Measurements from ENCODE around the gene CYP2A7. TPM values are rescaled to one million over a fixed set of nuclear protein-coding genes. Genes with fewer than 3 reads are reported as not detected.
A peak's percentile ranks its signal among the peaks of the same experiment; 100 is the strongest.
"Not testable (repeated sequence)": the region's sequence is repeated elsewhere in the genome, so short reads cannot be mapped to it uniquely, and the experiment has no call there.

The CYP2A7 gene
- total RNA-seq, 4 donors from 2014 or later = not detected

GRCh38 chr19:40921005-40921897 is 39.2 kb upstream of the CYP2A7 start:
- intact Hi-C loops (cut with DNase I) = no loop called here
- H3K36me3 ChIP-seq = no peaks in the 10 kb centered on the region
- H3K4me1 ChIP-seq = no peaks in the 10 kb centered on the region
- H3K4me3 ChIP-seq = no peak overlapping the region
- 28 to 44% methylated on average over 3 to 5 of the region's 9 CpGs for WGBS, 2 donors
- H3K27me3 ChIP-seq = peaks cover 0 to 4% (median 0%) of the 10 kb centered on the region in 4 donors
- no peak for DNase-seq
- peaks cover 0 to 14% (median 6%) of the 10 kb centered on the region in 3 donors for H3K9me3 ChIP-seq
- TF ChIP-seq CTCF (IDR thresholded peaks at IDR 0.05) = no peak
- TF ChIP-seq POLR2A (IDR thresholded peaks at IDR 0.05) = no peak
- no peak overlapping the region for H3K27ac ChIP-seq

- 69 to 74% methylated on average over 4 of the region's 4 CpGs for WGBS, 2 donors
- no peak overlapping the region for H3K4me3 ChIP-seq
- no peak for DNase-seq
- H3K27me3 ChIP-seq = peaks cover 0 to 2% (median 0%) of the 10 kb centered on the region in 4 donors
- intact Hi-C loops (cut with DNase I) = no loop called here
- H3K36me3 ChIP-seq = no peaks in the 10 kb centered on the region
- no peak overlapping the region for H3K27ac ChIP-seq
- H3K4me1 ChIP-seq = no peaks in the 10 kb centered on the region
- peaks cover 0 to 14% (median 6%) of the 10 kb centered on the region in 3 donors for H3K9me3 ChIP-seq
- no peak for TF ChIP-seq POLR2A (IDR thresholded peaks at IDR 0.05)
- no peak for TF ChIP-seq CTCF (IDR thresholded peaks at IDR 0.05)
Measured at GRCh38 chr19:40920300-40921004, 38.4 kb upstream of the CYP2A7 start.

- H3K27ac ChIP-seq; H3K4me3 ChIP-seq; H3K27me3 ChIP-seq; H3K4me1 ChIP-seq; DNase-seq; H3K36me3 ChIP-seq; intact Hi-C loops (cut with DNase I): not testable (repeated sequence)
- 76 to 88% methylated on average over 7 of the region's 7 CpGs for WGBS, 2 donors
- H3K9me3 ChIP-seq = peaks cover 0 to 14% (median 6%) of the 10 kb centered on the region in 3 donors
Measured at GRCh38 chr19:40919530-40920299, 37.7 kb upstream of the CYP2A7 start.

GRCh38 chr19:40918303-40918702 is 36.3 kb upstream of the CYP2A7 start:
- H3K4me3 ChIP-seq; H3K4me1 ChIP-seq; H3K36me3 ChIP-seq; H3K27me3 ChIP-seq; H3K27ac ChIP-seq; intact Hi-C loops (cut with DNase I); DNase-seq: not testable (repeated sequence)
- WGBS, 2 donors = 7 to 9% methylated on average over 2 of the region's 2 CpGs
- peaks cover 0 to 14% (median 6%) of the 10 kb centered on the region in 3 donors for H3K9me3 ChIP-seq

- H3K27ac ChIP-seq = no peak overlapping the region
- 39 to 52% methylated on average over 6 of the region's 6 CpGs for WGBS, 2 donors
- TF ChIP-seq POLR2A (IDR thresholded peaks at IDR 0.05) = no peak
- no peak for DNase-seq
- peak overlapping the region in 1 of 4 donors; percentile 23 for H3K4me3 ChIP-seq
- peaks cover 0 to 67% (median 0%) of the 10 kb centered on the region in 4 donors for H3K27me3 ChIP-seq
- H3K36me3 ChIP-seq = no peaks in the 10 kb centered on the region
- intact Hi-C loops (cut with DNase I) = no loop called here
- no peaks in the 10 kb centered on the region for H3K4me1 ChIP-seq
- H3K9me3 ChIP-seq = no peaks in the 10 kb centered on the region
Measured at GRCh38 chr19:40908976-40909375, 26.9 kb upstream of the CYP2A7 start.

- H3K4me3 ChIP-seq = peak overlapping the region in 1 of 4 donors; percentile 23
- 40 to 42% methylated on average over 8 to 9 of the region's 21 CpGs for WGBS, 2 donors
Measured at GRCh38 chr19:40907968-40908735, 26.1 kb upstream of the CYP2A7 start.

More at GRCh38 chr19:40907968-40908735, 26.1 kb upstream of the CYP2A7 start:
- H3K36me3 ChIP-seq = no peaks in the 10 kb centered on the region
- H3K27me3 ChIP-seq = peaks cover 0 to 64% (median 0%) of the 10 kb centered on the region in 4 donors
- H3K27ac ChIP-seq = no peak overlapping the region
- TF ChIP-seq CTCF (IDR thresholded peaks at IDR 0.05) = no peak
- no peak for TF ChIP-seq POLR2A (IDR thresholded peaks at IDR 0.05)
- H3K9me3 ChIP-seq = no peaks in the 10 kb centered on the region
- intact Hi-C loops (cut with DNase I) = no loop called here
- no peaks in the 10 kb centered on the region for H3K4me1 ChIP-seq
- no peak for DNase-seq

Measured in esophagus squamous epithelium (tissue), 5 donors.